ENCODE results near the gene FREM1. TPM values are rescaled to one million over a fixed set of nuclear protein-coding genes. Genes with fewer than 3 reads are reported as not detected.

FREM1 gene
- total RNA-seq, 1 experiment from 2014 or later = 1.2 TPM

- H3K27ac ChIP-seq (ENCODE audit: low read length) = no peak overlapping the region
- H3K9ac ChIP-seq (ENCODE audit: low read length) = no peak overlapping the region
- no peak overlapping the region for H2AFZ ChIP-seq (ENCODE audit: low read length)
- intact Hi-C loops (cut with micrococcal nuclease) = no loop called here
- H4K20me1 ChIP-seq (ENCODE audit: low read length) = no peaks in the 10 kb centered on the region
- H3K9me3 ChIP-seq (ENCODE audit: low read length) = no peaks in the 10 kb centered on the region
- H3K79me2 ChIP-seq (ENCODE audit: low read length) = no peaks in the 10 kb centered on the region
- H3F3A ChIP-seq (ENCODE audit: low read length, unreplicated experiment) = no peaks in the 10 kb centered on the region
- H3K4me2 ChIP-seq (ENCODE audit: low read length) = no peak overlapping the region
- POLR2A ChIA-PET (ENCODE audit: unreplicated experiment) = no interaction called here
- ATAC-seq = no peak
- TF ChIP-seq, protein P1, sequence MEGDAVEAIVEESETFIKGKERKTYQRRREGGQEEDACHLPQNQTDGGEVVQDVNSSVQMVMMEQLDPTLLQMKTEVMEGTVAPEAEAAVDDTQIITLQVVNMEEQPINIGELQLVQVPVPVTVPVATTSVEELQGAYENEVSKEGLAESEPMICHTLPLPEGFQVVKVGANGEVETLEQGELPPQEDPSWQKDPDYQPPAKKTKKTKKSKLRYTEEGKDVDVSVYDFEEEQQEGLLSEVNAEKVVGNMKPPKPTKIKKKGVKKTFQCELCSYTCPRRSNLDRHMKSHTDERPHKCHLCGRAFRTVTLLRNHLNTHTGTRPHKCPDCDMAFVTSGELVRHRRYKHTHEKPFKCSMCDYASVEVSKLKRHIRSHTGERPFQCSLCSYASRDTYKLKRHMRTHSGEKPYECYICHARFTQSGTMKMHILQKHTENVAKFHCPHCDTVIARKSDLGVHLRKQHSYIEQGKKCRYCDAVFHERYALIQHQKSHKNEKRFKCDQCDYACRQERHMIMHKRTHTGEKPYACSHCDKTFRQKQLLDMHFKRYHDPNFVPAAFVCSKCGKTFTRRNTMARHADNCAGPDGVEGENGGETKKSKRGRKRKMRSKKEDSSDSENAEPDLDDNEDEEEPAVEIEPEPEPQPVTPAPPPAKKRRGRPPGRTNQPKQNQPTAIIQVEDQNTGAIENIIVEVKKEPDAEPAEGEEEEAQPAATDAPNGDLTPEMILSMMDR (conservative IDR thresholded peaks at IDR 0.05; ENCODE audit: low read depth, low read length) = no peak
- TF ChIP-seq EZH2 (IDR thresholded peaks at IDR 0.05; ENCODE audit: low read length, unreplicated experiment) = no peak
- TF ChIP-seq EZH2phosphoT487 (IDR thresholded peaks at IDR 0.05; ENCODE audit: borderline replicate concordance, low read length) = no peak
- no peaks in the 10 kb centered on the region for H3K36me3 ChIP-seq (ENCODE audit: low read depth, low read length)
- peaks cover 12% of the 10 kb centered on the region for H3K4me1 ChIP-seq (ENCODE audit: insufficient read depth, low read length)
- H3K4me3 ChIP-seq (ENCODE audit: low read length) = no peak overlapping the region
- H3K27me3 ChIP-seq (ENCODE audit: low read length) = no peaks in the 10 kb centered on the region
- CTCF ChIA-PET = no interaction called here
- no peak for DNase-seq
- BruUV-seq (replicated peaks) = no TSS peak
- H3K9me2 ChIP-seq (replicated peaks; ENCODE audit: low read length) = no peaks in the 10 kb centered on the region
Measured at GRCh38 chr9:14893280-14893679, 16.9 kb downstream of the FREM1 start.

DNA sequence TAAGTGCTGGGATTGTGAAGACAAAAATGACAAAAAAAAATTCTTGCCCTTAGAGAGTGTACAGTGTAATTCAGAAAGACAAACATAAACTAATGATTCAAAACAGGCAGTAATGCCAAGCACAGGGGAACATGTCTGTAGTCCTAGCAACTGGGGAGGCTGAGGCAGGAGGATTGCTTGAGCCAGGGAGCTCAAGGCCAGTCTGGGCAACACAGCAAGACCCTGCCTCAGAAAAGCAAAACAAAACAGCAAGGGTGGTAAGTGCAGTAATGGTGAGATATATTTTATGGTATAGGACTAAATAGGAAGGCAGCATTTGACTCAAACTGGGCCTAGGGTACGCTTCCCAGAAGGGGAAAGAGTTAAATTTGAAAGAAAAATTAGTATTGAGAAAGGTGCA is 18.9 kb downstream of the FREM1 start:
- Histone ChIP-seq H2AFZ (ENCODE audit: low read length) (no peak overlapping the region), H3K4me1 (ENCODE audit: insufficient read depth, low read length) (peaks cover 12% of the 10 kb centered on the region), H3K4me2 (ENCODE audit: low read length) (no peak overlapping the region), H3K9ac (ENCODE audit: low read length) (no peak overlapping the region), H3K27me3 (ENCODE audit: low read length) (no peaks in the 10 kb centered on the region), H4K20me1 (ENCODE audit: low read length) (no peaks in the 10 kb centered on the region), H3K9me3 (ENCODE audit: low read length) (no peaks in the 10 kb centered on the region), H3F3A (ENCODE audit: low read length, unreplicated experiment) (no peaks in the 10 kb centered on the region), H3K9me2 (replicated peaks; ENCODE audit: low read length) (no peaks in the 10 kb centered on the region), H3K4me3 (ENCODE audit: low read length) (no peak overlapping the region), H3K79me2 (ENCODE audit: low read length) (no peaks in the 10 kb centered on the region), H3K27ac (ENCODE audit: low read length) (no peak overlapping the region), H3K36me3 (ENCODE audit: low read depth, low read length) (no peaks in the 10 kb centered on the region)
- intact Hi-C loops (cut with micrococcal nuclease) = no loop called here
- ChIA-PET CTCF (no interaction called here), POLR2A (ENCODE audit: unreplicated experiment) (no interaction called here)
- BruUV-seq (replicated peaks) = no TSS peak
- DNase-seq = no peak
- TF ChIP-seq, protein P1 (conservative IDR thresholded peaks at IDR 0.05; ENCODE audit: low read depth, low read length) = no peak
- TF ChIP-seq EZH2phosphoT487 (IDR thresholded peaks at IDR 0.05; ENCODE audit: borderline replicate concordance, low read length) (no peak), EZH2 (IDR thresholded peaks at IDR 0.05; ENCODE audit: low read length, unreplicated experiment) (no peak)
- ATAC-seq = no peak

DNA sequence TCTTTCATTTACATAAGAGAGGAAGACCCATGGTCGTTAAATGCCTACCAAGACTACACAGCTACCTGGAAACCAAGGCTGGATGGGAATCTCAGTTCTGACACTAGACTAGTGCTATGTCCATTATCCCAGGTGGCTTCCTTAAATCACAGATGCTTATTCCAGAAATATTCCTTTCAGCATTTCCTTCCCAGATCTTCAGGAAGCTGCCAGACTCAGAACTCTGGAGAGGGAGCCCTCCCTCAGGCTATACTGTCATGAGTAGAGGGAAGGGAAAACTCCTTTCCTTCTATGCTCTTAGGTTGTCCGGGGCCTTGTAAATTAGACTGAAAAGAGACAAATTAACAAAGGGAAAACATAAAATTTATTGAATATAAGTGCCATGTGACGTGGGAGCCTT is 20.8 kb downstream of the FREM1 start:
- H3K36me3 ChIP-seq (ENCODE audit: low read depth, low read length) = no peaks in the 10 kb centered on the region
- H3K79me2 ChIP-seq (ENCODE audit: low read length) = no peaks in the 10 kb centered on the region
- CTCF ChIA-PET = no interaction called here
- intact Hi-C loops (cut with micrococcal nuclease) = loop anchor here (2.0 kb wide), 1 partner anchor 245 kb away; no protein-coding TSS in a partner anchor
- no peaks in the 10 kb centered on the region for H3K27me3 ChIP-seq (ENCODE audit: low read length)
- POLR2A ChIA-PET (ENCODE audit: unreplicated experiment) = no interaction called here
- no peak overlapping the region for H2AFZ ChIP-seq (ENCODE audit: low read length)
- no peak overlapping the region for H3K4me3 ChIP-seq (ENCODE audit: low read length)
- H3K9me3 ChIP-seq (ENCODE audit: low read length) = no peaks in the 10 kb centered on the region
- H3K9ac ChIP-seq (ENCODE audit: low read length) = no peak overlapping the region
- no peaks in the 10 kb centered on the region for H4K20me1 ChIP-seq (ENCODE audit: low read length)
- no TSS peak for BruUV-seq (replicated peaks)
- H3K27ac ChIP-seq (ENCODE audit: low read length) = no peak overlapping the region
- no peak overlapping the region for H3K4me2 ChIP-seq (ENCODE audit: low read length)
- H3K9me2 ChIP-seq (replicated peaks; ENCODE audit: low read length) = no peaks in the 10 kb centered on the region
- no peaks in the 10 kb centered on the region for H3K4me1 ChIP-seq (ENCODE audit: insufficient read depth, low read length)
- no peaks in the 10 kb centered on the region for H3F3A ChIP-seq (ENCODE audit: low read length, unreplicated experiment)
- ATAC-seq (no peak), DNase-seq (no peak)
- TF ChIP-seq EZH2phosphoT487 (IDR thresholded peaks at IDR 0.05; ENCODE audit: borderline replicate concordance, low read length) (no peak), EZH2 (IDR thresholded peaks at IDR 0.05; ENCODE audit: low read length, unreplicated experiment) (no peak)
- TF ChIP-seq, protein P1 (conservative IDR thresholded peaks at IDR 0.05; ENCODE audit: low read depth, low read length) = no peak

Measured in PC-3 (cell line).